GM19099 (cell line): ENCODE results near the gene CALHM4.

Experiments used
- POLR2A ChIP-seq: IDR thresholded peaks from 3 replicates; pipeline ENCODE4 v1.6.1; 2011; ENCODE audit warnings: low read depth; ENCODE audit not compliant: insufficient read length; ENCODE audit errors: extremely low read depth

Gene CALHM4

DNA sequence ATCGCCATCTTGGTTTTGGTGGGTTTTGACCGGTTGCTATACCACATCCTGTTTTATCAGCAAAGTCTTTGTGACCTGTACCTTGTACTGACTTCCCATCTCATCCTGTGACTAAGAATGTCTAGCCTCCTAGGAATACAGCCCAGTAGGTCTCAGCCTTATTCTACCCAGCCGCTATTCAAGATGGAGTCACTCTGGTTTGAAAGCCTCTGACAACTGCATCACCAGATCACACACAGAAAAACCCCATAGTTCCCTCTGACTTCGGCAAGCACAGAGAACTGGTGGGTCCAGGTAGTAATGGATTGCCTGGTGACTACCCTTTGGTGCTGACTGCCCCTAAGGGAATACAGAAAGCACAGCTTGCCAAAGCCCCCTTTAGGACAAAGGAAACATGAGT, 52.4 kb downstream of the CALHM4 start:
- TF ChIP-seq POLR2A, result no peak
